Endothelial cell of umbilical vein (primary cell): ENCODE data around the gene RAB8A. TPM values are rescaled to one million over a fixed set of nuclear protein-coding genes. Genes with fewer than 3 reads are reported as not detected.

Experiments used
- BruUV-seq: library from RNA; stranded (reverse); fragments of 400-500 nt; replicated peaks from 2 replicates; lab custom pipeline; 2021; lab: Mats Ljungman, UMichigan
- CTCF ChIA-PET: fragments of 300-600, 350-600 bp; sonication (Branson Sonifier 250); formaldehyde crosslinking; loops from one replicate; lab custom pipeline; 2021; ENCODE audit warnings: antibody characterized with exemption, inconsistent platforms; lab: Charles Lee
- POLR2A ChIA-PET: fragments of 300-600, 350-600 bp; sonication (Branson Sonifier 250); formaldehyde crosslinking; loops from one replicate; lab custom pipeline; 2021; ENCODE audit warnings: antibody characterized with exemption, inconsistent platforms; lab: Charles Lee
- DNase-seq: peaks from one replicate; pipeline ENCODE4 v3.0.0-alpha.2; 2011; ENCODE audit warnings: low read depth, low spot score
- FAIRE-seq: peaks from 2 replicates; lab custom pipeline; 2011; peaks lifted over from hg19 to GRCh38; lab: Jason Lieb, UNC
- H2AFZ ChIP-seq: 2 replicates; pipeline ENCODE4 v1.6.0; 2012; ENCODE audit warnings: low read depth, low read length, control low read depth, inconsistent platforms
- H3K27ac ChIP-seq: 2 replicates; pipeline ENCODE4 v1.5.1; 2011; ENCODE audit warnings: low read depth, mild to moderate bottlenecking, control low read depth, low read length, moderate library complexity; ENCODE audit not compliant: insufficient read depth
- H3K27me3 ChIP-seq, 2 experiments: 2 replicates each; pipeline versions ENCODE4 v1.6.0 to v1.6.1; 2011; ENCODE audit warnings: low read length in 2 of 2, mixed read lengths in 1 of 2; ENCODE audit not compliant: control insufficient read depth in 2 of 2, insufficient read depth in 2 of 2
- H3K36me3 ChIP-seq, 2 experiments: 2 replicates in 1 of 2; 3 replicates in 1 of 2; pipeline ENCODE4 v1.5.1; 2011; ENCODE audit warnings: low read length in 2 of 2, mild to moderate bottlenecking in 1 of 2, moderate library complexity in 1 of 2; ENCODE audit not compliant: control insufficient read depth in 2 of 2, insufficient read depth in 2 of 2; ENCODE audit errors: extremely low read depth in 1 of 2
- H3K4me1 ChIP-seq: 3 replicates; pipeline ENCODE4 v1.5.1; 2011; ENCODE audit warnings: mild to moderate bottlenecking, low read length; ENCODE audit not compliant: control insufficient read depth, insufficient read depth; ENCODE audit errors: extremely low read depth
- H3K4me2 ChIP-seq: 2 replicates; pipeline ENCODE4 v1.6.1; 2011; ENCODE audit warnings: low read length, control low read depth, mixed read lengths; ENCODE audit not compliant: insufficient read depth
- H3K4me3 ChIP-seq, 3 experiments: fragments of 200-600 bp in 1 of 3; sonication (generic), shearing (Covaris generic) in 1 of 3; replicated peaks in 1 of 3; 2 replicates each; pipeline ENCODE4 v1.5.1; 2011 to 2016; ENCODE audit warnings: control low read depth in 3 of 3, low read length in 3 of 3, mild to moderate bottlenecking in 2 of 3, inconsistent platforms in 1 of 3, low read depth in 1 of 3, moderate library complexity in 1 of 3; ENCODE audit not compliant: insufficient read depth in 1 of 3
- H3K79me2 ChIP-seq: 2 replicates; pipeline ENCODE4 v1.6.0; 2012; ENCODE audit warnings: low read length, inconsistent platforms; ENCODE audit not compliant: control insufficient read depth, insufficient read depth
- H3K9ac ChIP-seq: replicated peaks from 2 replicates; pipeline ENCODE3; 2011; ENCODE audit warnings: low read length, control low read depth; ENCODE audit not compliant: insufficient read depth; ENCODE audit errors: extremely low read depth
- H3K9me1 ChIP-seq: replicated peaks from 3 replicates; pipeline ENCODE4 v1.6.0; 2011; ENCODE audit warnings: mild to moderate bottlenecking, low read length; ENCODE audit not compliant: control insufficient read depth, insufficient read depth; ENCODE audit errors: extremely low read depth
- H3K9me3 ChIP-seq: replicated peaks from 2 replicates; pipeline ENCODE4 v1.5.1; 2012; ENCODE audit warnings: low read length, inconsistent platforms; ENCODE audit not compliant: control insufficient read depth, insufficient read depth
- H4K20me1 ChIP-seq: replicated peaks from 2 replicates; pipeline ENCODE3; 2011; ENCODE audit warnings: mild to moderate bottlenecking, low read length; ENCODE audit not compliant: control insufficient read depth, insufficient read depth; ENCODE audit errors: extremely low read depth
- EZH2 ChIP-seq: IDR thresholded peaks from 2 replicates; pipeline ENCODE4 v1.6.1; 2012; ENCODE audit warnings: borderline replicate concordance, low read depth, mild to moderate bottlenecking, moderate library complexity, low read length, inconsistent platforms; ENCODE audit not compliant: severe bottlenecking
- FOS ChIP-seq: IDR thresholded peaks from 2 replicates; pipeline ENCODE4 v1.6.1; 2011; ENCODE audit warnings: mild to moderate bottlenecking, low read length, moderate library complexity, borderline replicate concordance; ENCODE audit not compliant: insufficient read depth
- GATA2 ChIP-seq: IDR thresholded peaks from 2 replicates; pipeline ENCODE4 v1.7.0; 2011; ENCODE audit warnings: low read depth, mild to moderate bottlenecking, moderate library complexity, mixed read lengths, low read length; ENCODE audit not compliant: insufficient read length, insufficient read depth
- JUN ChIP-seq: IDR thresholded peaks from 2 replicates; pipeline ENCODE4 v1.6.1; 2011; ENCODE audit warnings: borderline replicate concordance, low read depth; ENCODE audit not compliant: insufficient read length, insufficient read depth
- MAX ChIP-seq: IDR thresholded peaks from 2 replicates; pipeline ENCODE4 v1.6.1; 2011; ENCODE audit not compliant: insufficient read depth, insufficient read length
- MYC ChIP-seq: IDR thresholded peaks from one replicate; pipeline ENCODE4 v1.6.1; 2011; ENCODE audit warnings: mild to moderate bottlenecking, low read depth, low read length
- POLR2A ChIP-seq: IDR thresholded peaks from 2 replicates; pipeline ENCODE4 v1.6.1; 2012; ENCODE audit warnings: low read depth, mild to moderate bottlenecking, control low read depth, low read length
- POLR2AphosphoS5 ChIP-seq: IDR thresholded peaks from 2 replicates; pipeline ENCODE4 v1.6.1; 2012; ENCODE audit warnings: low read depth, mild to moderate bottlenecking, control low read depth, low read length, moderate library complexity; ENCODE audit not compliant: insufficient read depth
- dilution Hi-C: fragments of 300-500 bp; cut with MboI; formaldehyde crosslinking; loops from one replicate; pipeline ENCODE4 v1.15.0; 2019; ENCODE audit warnings: low sequenced_read_pairs; ENCODE audit not compliant: extremely low pct_ligation_motif_present
- intact Hi-C: fragments of 100-400 bp; cut with micrococcal nuclease; formaldehyde crosslinking; loops from one replicate; pipeline ENCODE4 v1.10.0; 2022
- polyA plus RNA-seq, 4 experiments: library from polyadenylated mRNA; depleted of rRNA in 3 of 4; stranded (reverse) in 3 of 4; unstranded in 1 of 4; fragments of >200 nt; gene quantifications; 2 replicates each; pipeline versions ENCODE4 v1.2.1 to v1.2.3, GENCODE V29; 2011 to 2012; ENCODE audit warnings: missing spikeins in 1 of 4
- total RNA-seq: library from RNA; stranded (reverse); gene quantifications from 2 replicates; pipeline ENCODE4 v1.2.3, GENCODE V29; 2021
- TF ChIP-seq, protein P1 (sequence below), 2 donors: IDR thresholded peaks; 1 replicate in 1 of 2; 2 replicates in 1 of 2; pipeline ENCODE4 v1.5.1; 2011; ENCODE audit warnings: low read length in 2 of 2, mild to moderate bottlenecking in 2 of 2, moderate library complexity in 2 of 2, control low read depth in 1 of 2, inconsistent platforms in 1 of 2, low read depth in 1 of 2; ENCODE audit not compliant: insufficient read depth in 1 of 2; ENCODE audit errors: extremely low read depth in 1 of 2

Gene RAB8A
- total and polyA plus RNA-seq, 2 donors (not counting 3 experiments of a cell fraction or from before 2014, with no cell fraction given): 81.5 to 107 TPM

DNA sequence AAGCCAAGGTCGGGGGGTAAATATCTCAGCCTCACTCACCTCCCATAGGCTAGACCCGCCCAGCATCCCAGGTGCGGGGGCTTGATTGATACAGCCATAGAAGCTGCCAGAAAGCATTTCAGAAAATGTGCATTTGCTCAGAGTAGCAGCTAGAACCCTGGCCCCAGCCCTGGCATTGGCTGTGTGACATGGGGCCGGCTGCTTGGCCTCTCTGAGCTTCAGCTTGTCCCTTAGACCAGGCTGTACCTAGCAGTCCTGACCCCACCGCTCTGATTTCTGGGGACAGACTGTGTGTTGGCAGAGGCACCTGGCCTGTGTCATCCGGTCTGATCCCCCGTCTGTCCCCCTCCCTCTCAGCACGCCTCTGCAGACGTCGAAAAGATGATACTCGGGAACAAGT lies 15.4 kb downstream of the RAB8A start:
- FAIRE-seq (no peak), DNase-seq (no peak)
- H3K36me3 ChIP-seq: peaks cover 7 to 46% of the 10 kb centered on the region in 2 experiments
- H3K27ac ChIP-seq: no peak overlapping the region
- no peak overlapping the region for H3K4me3 ChIP-seq
- H3K9ac ChIP-seq: no peak overlapping the region
- POLR2A ChIA-PET: no interaction called here
- TF ChIP-seq POLR2A: no peak
- TF ChIP-seq GATA2: no peak
- TF ChIP-seq, protein P1, sequence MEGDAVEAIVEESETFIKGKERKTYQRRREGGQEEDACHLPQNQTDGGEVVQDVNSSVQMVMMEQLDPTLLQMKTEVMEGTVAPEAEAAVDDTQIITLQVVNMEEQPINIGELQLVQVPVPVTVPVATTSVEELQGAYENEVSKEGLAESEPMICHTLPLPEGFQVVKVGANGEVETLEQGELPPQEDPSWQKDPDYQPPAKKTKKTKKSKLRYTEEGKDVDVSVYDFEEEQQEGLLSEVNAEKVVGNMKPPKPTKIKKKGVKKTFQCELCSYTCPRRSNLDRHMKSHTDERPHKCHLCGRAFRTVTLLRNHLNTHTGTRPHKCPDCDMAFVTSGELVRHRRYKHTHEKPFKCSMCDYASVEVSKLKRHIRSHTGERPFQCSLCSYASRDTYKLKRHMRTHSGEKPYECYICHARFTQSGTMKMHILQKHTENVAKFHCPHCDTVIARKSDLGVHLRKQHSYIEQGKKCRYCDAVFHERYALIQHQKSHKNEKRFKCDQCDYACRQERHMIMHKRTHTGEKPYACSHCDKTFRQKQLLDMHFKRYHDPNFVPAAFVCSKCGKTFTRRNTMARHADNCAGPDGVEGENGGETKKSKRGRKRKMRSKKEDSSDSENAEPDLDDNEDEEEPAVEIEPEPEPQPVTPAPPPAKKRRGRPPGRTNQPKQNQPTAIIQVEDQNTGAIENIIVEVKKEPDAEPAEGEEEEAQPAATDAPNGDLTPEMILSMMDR (IDR thresholded peaks at IDR 0.05; ENCODE audit: extremely low read depth in 1 of 2, insufficient read depth in 1 of 2, low read depth in 1 of 2, low read length in 2 of 2): no peak
- no peak for TF ChIP-seq MAX
- TF ChIP-seq POLR2AphosphoS5: no peak
- no peak for TF ChIP-seq FOS
- no peak for TF ChIP-seq EZH2
- no peak for TF ChIP-seq MYC
- no peak for TF ChIP-seq JUN
- dilution Hi-C loops (no loop called here), intact Hi-C loops (no loop called here)
- no peaks in the 10 kb centered on the region for H3K27me3 ChIP-seq
- H4K20me1 ChIP-seq: no peaks in the 10 kb centered on the region
- no peak overlapping the region for H2AFZ ChIP-seq
- H3K79me2 ChIP-seq: no peaks in the 10 kb centered on the region
- H3K9me3 ChIP-seq: no peaks in the 10 kb centered on the region
- H3K9me1 ChIP-seq: no peaks in the 10 kb centered on the region
- no TSS peak for BruUV-seq
- no peak overlapping the region for H3K4me2 ChIP-seq
- no peaks in the 10 kb centered on the region for H3K4me1 ChIP-seq
- CTCF ChIA-PET: no interaction called here
